ENCODE data around the gene SYNDIG1.

Gene SYNDIG1

GRCh38 chr20:24469116-24469893 lies at the start of gene SYNDIG1:
Gene SYNDIG1 (plus strand): TSS chr20:24469629. CDS start chr20:24543098, 73,469 bp downstream.
- DNase-seq = peak; percentile 52

GRCh38 chr20:24419786-24420185 lies 49.6 kb upstream of the SYNDIG1 start:
- DNase-seq = no peak

- no peak for DNase-seq
These were observed 48.9 kb upstream of the SYNDIG1 start for GRCh38 chr20:24420567-24420966.

- no peak for DNase-seq
These were observed 48.4 kb upstream of the SYNDIG1 start for GRCh38 chr20:24421071-24421470.

- no peak for DNase-seq
These were observed 47.2 kb upstream of the SYNDIG1 start for GRCh38 chr20:24422091-24422760.

GRCh38 chr20:24423390-24424313 lies 45.8 kb upstream of the SYNDIG1 start:
- DNase-seq = no peak

GRCh38 chr20:24425523-24426135 lies 43.8 kb upstream of the SYNDIG1 start:
- DNase-seq = no peak

- no peak for DNase-seq
These were observed 38.0 kb upstream of the SYNDIG1 start for GRCh38 chr20:24431279-24432045.

GRCh38 chr20:24432046-24432442 lies 37.4 kb upstream of the SYNDIG1 start:
- peak; percentile 43 for DNase-seq

GRCh38 chr20:24436160-24436559 lies 33.3 kb upstream of the SYNDIG1 start:
- no peak for DNase-seq

- DNase-seq = no peak
These were observed 32.0 kb upstream of the SYNDIG1 start for GRCh38 chr20:24437196-24438082.

- no peak for DNase-seq
These were observed 31.1 kb upstream of the SYNDIG1 start for GRCh38 chr20:24438331-24438730.

GRCh38 chr20:24439737-24440387 lies 29.6 kb upstream of the SYNDIG1 start:
- DNase-seq = no peak

- DNase-seq = no peak
These were observed 27.8 kb upstream of the SYNDIG1 start for GRCh38 chr20:24441661-24442060.

- no peak for DNase-seq
These were observed 26.5 kb upstream of the SYNDIG1 start for GRCh38 chr20:24442909-24443308.

GRCh38 chr20:24443436-24443835 lies 26.0 kb upstream of the SYNDIG1 start:
- no peak for DNase-seq

GRCh38 chr20:24444526-24445190 lies 24.8 kb upstream of the SYNDIG1 start:
- DNase-seq = no peak

GRCh38 chr20:24445510-24446170 lies 23.8 kb upstream of the SYNDIG1 start:
- no peak for DNase-seq

GRCh38 chr20:24446811-24447210 lies 22.6 kb upstream of the SYNDIG1 start:
- no peak for DNase-seq
